HG02610 (cell line): ENCODE measurements around the gene HOXA1.
A peak's percentile ranks its signal among the peaks of the same experiment; 100 is the strongest.

Experiments
- ATAC-seq: cut with Tn5 transposase; IDR thresholded peaks from one replicate; pipeline ENCODE4 v1.9.1; 2021; ENCODE audit warnings: mild to moderate bottlenecking, moderate library complexity; ENCODE audit not compliant: unreplicated experiment

HOXA1 gene

DNA sequence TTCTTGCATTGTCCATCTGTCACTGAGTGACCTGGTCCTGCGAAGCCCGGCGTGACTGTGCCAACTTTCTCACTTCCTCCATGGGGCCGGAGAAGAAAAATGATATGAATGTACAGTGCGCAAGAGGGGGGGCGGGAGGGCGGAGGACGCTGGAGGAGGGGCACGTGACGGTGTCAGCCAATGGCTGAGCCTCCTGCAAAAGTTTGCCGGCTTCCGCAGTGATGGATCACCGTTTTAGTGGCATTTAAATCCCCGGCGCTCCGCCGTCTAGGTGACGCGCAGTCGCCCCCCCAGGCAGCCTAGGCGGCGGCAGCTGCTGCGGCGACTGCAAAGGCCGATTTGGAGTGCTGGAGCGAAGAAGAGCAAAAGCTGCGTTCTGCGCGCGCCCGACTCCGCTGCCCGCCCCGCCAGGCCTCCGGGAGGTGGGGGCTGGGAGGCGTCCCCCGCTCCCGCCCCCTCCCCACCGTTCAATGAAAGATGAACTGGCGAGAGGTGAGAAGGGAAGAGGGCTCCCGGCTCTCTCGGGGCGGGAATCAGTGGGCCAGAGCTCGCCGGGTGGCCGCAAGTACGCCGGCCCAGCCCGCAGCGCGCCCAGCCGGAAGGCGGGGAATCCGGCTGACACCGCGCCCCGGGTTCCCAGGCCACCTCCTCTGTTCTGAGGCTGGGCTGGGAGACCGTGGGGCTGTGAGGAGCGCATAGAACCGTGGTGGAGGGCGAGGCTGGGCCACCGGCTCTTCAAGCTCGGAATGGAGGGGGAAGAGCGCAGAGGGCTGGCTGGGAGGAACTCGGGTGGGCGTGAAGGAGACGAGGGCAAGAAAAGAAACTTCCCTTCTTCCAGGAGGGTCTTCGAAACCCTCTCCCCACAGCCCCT lies at the start of gene HOXA1:
TSS of gene HOXA1 (minus strand) at position 104 of the 871 bp plus-strand sequence. CDS start at position 16, 88 bp downstream.
- ATAC-seq = peak; percentile 86

DNA sequence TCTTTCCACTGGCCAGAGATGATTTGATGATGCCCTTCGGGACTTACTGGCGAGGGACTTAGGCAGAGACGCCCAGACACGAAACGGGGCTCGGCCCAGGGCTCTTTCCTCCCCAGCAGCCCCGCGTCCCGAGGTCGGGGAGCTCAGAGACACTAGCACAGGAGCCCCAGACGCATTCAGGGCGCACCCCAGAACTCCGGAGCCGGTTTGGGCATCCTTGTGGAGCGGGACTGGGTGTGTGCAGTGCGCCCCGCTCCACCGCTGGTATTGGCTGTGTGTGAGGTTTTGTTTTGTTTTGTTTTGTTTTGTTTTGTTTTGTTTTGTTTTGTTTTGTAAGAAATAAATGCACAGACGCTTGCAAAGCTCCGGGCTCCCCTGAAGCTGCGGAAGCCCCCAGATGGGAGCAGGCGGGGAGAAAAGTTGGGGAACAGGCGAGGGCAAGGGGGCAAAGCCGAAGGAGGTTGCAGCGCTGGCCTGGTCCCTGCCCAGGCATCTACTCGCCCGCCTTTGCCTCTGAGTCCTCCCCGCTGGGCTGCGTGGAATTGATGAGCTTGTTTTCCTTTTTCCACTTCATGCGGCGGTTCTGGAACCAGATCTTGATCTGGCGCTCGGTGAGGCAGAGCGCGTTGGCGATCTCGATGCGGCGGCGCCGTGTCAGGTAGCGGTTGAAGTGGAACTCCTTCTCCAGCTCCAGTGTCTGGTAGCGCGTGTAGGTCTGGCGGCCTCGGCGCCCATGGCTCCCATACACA lies 49.5 kb upstream of the HOXA1 start:
- no peak for ATAC-seq

DNA sequence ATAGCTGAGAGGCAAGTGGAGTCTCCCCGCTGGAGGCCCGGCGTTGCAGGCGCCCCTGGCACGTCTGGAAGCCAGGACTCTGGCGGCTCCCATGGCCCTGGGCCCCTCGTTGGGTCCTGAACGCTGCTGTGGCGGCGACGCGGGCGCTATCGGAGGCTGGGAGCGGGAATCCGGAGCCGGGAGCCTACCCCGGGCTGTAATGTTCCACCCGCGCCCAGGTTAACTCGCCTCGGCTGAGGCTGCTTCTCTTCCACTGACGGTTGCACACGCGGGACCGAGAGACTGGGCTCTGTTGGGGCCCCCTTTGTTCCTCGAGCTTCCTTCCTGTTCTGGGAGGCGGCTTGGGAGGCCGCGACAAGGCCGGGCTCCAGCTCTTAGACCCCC lies 49.0 kb upstream of the HOXA1 start:
- no peak for ATAC-seq

DNA sequence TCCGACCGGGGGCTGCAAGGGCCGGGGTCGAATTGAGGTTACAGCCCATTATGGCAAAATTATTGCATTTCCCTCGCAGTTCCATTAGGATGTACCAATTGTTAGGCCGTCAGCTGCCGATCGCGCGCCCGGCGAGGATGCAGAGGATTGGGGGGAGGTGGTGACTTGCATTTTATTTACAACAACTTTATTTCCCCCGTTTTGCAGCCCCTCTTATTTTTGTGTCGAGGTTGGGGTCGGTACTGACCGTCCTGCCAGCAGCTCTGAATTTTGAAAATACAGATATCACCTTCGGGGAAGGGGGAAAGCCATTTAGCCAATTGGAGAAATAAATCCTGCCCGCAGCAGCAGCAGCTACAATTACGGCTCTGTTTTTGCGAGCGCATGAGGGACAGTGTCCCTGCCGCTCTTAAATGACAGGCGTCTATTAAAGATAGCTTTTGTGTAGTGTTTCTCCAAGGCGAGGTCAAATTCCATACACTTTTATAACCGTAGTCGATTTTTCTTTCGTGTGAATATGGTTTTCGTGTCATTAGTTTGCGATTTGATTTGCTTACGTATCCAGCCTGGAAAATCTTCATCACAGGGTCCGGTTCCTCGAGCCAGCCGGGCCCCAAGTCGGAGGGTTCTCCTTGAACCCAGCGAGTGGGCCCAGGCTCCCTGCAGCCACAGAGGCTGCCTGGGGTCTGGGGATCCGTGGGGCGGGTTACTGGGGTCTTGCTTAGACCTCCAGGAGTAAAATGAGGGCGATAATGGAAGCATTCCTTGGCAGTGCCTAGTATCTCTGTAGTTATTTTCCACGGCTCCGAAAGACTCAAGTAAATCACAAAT lies 48.4 kb upstream of the HOXA1 start:
- no peak for ATAC-seq

DNA sequence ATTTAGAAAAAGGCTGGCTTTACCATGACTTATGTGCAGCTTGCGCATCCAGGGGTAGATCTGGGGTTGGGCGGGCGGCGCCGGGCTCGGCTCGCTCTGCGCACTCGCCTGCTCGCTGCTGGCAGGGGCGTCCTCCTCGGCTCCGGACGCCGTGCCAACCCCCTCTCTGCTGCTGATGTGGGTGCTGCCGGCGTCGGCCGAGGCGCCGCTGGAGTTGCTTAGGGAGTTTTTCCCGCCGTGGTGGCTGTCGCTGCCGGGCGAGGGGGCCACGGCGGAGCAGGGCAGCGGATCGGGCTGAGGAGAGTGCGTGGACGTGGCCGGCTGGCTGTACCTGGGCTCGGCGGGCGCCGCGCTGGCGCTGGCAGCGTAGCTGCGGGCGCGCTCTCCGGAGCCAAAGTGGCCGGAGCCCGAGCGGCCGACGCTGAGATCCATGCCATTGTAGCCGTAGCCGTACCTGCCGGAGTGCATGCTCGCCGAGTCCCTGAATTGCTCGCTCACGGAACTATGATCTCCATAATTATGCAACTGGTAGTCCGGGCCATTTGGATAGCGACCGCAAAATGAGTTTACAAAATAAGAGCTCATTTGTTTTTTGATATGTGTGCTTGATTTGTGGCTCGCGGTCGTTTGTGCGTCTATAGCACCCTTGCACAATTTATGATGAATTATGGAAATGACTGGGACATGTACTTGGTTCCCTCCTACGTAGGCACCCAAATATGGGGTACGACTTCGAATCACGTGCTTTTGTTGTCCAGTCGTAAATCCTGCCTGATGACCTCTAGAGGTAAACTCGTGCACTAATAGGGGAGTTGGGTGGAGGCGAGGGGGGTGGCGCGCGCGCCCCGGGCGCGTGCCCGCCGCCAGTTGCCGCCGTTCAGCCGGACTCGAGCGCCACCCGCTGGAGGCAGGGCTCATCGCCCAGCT lies 47.5 kb upstream of the HOXA1 start, which contains the start of gene HOXA5:
TSS of gene HOXA5 (minus strand) at position 659 of the 927 bp plus-strand sequence. CDS start at position 585, 74 bp downstream.
- ATAC-seq = no peak

DNA sequence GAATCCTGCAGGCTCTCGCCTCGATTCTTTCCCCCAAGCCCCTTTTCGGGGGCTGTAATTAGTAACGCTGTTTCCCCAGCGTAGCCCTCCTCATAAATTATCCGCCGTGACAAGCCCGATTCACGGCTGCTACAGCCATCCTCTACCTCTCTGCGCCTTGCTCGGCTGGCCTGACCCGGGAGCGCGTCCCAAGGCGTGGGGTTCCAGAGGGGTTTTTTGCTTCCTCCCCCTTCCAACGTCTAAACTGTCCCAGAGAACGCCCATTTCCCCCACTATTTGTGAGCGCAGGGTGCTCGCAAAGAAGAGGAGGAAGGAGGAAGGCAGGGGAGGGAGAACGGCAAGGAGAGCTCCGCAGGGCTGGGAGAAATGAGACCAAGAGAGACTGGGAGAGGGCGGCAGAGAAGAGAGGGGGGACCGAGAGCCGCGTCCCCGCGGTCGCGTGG lies 46.8 kb upstream of the HOXA1 start:
- no peak for ATAC-seq

DNA sequence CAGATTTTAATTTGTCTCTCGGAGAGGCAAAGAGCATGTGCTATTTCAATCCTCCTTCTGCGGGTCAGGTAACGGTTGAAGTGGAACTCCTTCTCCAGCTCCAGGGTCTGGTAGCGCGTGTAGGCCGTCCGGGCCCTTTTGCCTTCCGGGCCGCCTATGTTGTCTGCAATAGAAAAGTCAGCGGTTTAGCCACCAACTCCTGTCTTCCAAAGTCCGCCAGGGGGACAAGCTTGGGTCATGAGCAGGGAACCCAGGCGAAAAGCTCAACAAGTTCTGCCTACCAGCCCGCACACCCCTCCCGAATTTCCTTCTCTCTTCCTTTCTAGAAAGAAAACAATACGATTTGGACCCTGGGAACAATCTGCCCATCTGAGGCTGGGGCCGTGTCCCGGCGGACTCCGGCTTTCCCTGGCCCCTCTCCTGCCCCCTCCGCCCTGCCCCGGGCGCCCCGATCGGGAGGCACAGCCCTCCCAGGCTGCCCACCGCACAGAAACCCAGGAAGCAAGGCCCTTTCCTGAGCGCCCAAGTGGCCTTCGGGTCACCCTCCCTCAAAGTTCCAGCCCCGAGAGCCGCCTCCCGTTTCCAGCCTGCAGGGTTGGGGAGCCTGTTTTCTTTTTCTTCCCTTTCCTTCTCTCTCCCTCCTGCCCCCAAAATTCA lies 46.3 kb upstream of the HOXA1 start:
- no peak for ATAC-seq

DNA sequence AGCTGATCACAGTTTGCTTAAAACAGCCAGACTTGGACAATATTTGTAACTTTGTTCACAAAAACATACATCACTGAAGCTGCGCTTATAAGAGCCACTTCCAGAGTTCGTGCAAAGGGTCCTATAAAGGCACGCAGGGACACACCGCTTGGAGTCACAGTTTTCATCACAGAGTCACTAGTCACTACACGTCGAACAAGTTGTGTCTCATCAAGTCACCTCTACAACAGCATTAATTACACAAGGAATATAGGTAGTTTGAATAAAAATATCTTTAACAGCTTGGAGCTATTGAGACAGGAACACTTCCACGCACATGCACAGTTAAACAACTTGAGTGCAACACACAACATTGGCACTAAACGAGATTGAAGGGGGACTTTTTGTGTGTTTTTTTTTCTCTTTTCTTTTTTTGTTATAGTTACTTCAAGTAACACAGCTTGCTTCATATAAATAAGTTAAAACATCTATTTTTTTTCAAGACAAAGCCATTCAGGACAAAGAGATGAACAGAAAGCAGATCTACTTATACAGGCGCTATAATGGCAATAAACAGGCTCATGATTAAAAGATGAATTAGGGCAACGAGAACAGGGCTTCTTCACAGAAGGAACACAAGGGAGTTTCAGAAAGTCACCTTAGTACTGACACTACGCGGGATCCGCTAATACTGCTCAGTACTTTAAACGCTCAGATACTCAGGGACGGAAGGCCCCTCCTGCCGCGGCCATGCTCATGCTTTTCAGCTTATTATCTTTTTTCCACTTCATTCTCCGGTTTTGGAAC lies 45.5 kb upstream of the HOXA1 start:
- no peak for ATAC-seq

DNA sequence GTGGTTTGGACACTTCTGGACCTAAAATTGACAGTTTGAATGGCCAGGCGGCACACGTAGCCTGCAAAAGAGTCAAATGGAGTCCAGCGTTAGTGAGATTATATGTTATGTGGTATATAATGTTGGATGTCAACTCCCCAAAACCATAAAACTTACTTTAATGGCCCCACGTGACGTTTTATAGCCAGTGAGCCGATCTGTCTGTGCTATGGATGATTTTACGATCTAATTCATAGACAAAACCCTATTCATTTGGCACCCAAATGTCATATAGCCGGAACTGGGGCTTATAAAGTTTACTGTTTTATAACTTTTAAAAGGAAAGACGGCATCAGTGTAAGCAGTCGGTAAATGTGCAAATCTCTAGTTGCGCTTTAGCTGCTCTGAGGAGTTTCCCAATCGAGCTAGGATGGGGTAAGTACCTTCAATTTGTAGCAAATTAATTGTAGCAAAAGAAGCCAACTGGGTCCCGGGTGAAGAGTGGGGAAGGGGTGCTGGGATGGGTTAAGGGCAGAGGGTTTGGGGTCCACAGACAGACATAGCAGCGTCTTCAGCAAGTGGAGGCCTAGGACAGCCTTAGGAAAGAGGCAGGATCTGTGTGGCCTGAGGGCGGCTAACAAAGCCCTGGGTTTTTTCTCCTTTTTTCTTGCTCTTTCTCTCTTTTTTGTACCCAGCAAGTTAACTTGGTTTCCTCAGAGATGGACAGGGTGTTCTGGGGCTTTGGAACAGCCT lies 44.5 kb upstream of the HOXA1 start:
- no peak for ATAC-seq

DNA sequence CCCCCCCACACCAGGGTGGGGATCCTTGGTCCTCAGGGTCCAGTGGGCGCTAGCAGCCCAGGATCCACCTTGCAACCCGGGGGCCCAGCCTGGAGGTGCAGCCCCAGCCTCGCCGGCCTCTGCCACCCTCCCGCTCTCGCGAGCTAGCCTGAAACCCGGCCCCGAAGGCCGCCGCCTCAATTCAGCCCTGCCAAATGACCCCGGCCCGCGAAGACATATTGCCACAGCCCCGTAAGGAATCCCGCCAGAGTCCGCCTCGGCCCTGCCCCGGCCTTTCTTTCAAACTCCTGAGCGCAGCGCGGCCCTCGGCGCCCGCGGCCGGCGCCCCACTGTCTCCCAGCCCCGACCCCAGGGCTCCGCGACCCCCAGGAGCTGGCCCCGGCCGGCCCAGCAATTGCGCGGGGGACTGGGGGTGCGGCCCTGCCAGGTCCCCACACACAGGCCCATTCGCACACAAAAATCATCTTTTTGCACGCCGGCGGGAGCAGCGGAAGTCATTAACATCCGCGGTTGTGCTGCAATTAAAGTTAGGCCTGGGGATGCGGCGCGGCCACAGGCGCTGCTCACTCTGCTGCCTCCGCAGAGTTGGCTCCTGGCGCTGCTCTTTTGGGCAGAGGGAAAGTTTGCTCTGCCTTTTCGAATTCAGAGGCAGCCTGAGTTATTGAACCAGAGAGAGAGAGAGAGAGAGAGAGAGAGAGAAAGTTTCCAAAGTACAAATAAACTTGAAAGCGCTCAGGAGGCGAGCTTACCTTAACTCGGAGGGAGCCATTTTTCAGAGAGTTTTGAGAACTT lies 43.7 kb upstream of the HOXA1 start:
- no peak for ATAC-seq

DNA sequence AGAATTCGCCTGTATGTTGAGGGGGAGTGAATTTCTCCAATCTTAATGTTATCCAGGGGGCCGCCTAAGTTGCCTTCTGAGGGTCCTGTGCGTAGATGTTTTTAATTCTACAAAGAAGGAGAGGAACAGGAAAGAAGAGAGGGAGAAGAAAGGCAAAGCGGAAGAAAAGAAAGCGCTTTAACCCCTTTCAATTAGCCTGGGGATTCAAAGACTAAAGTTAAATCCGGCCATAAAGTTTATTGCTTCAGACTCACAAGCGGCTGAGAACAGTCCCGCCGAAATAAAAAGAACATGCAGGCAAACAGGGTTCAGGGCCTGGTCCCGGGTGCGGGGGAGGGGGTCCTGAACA lies 43.2 kb upstream of the HOXA1 start:
- no peak for ATAC-seq

DNA sequence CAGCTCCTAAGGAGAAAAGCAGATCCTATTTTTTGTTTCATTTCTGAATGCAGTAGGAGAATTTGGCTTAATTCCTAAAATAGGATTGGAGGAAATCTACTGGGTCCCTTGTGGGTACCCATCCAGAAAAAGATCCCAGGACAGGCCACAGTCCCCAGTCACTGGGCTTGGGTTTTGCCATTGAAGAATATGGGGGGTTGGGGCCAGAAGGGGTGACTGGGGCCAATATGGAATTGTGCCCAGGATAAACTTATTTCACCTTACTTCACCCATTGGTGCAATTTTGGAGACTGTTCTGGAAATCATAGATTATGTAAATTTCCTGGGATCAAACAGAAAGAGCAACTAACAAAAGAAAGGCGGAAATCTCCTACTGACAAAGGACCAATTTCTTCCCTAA lies 42.7 kb upstream of the HOXA1 start:
- no peak for ATAC-seq

DNA sequence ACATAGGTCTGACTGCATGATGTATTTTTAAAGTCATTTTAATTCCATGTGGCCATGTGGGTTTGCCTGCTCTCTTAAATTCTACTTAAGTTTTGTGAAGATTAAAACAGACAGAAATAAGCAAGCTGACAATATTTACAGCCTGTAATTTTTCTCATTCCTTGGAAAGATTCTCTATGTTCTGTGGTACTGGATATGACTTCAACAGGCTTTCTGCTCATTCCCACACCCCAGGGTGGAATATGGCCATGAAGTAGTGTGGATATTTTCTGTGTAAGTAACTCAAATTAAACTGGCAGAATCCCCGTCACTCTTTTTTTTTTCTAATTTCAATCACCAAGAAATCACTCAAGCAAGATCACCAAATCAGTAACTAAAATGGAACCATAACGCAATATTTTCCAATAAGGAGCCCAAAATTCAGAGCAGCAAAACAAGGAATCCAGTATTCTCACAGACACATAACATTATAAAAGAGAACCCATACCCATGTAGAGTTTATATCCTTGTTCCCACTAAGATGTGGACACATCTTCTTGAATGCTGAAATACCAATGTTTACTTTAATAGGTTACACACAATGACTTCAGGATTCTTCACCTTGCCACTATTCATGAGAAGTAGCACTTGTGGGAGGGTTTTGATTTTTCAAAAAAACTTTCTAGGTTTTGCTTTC lies 42.0 kb upstream of the HOXA1 start:
- no peak for ATAC-seq

DNA sequence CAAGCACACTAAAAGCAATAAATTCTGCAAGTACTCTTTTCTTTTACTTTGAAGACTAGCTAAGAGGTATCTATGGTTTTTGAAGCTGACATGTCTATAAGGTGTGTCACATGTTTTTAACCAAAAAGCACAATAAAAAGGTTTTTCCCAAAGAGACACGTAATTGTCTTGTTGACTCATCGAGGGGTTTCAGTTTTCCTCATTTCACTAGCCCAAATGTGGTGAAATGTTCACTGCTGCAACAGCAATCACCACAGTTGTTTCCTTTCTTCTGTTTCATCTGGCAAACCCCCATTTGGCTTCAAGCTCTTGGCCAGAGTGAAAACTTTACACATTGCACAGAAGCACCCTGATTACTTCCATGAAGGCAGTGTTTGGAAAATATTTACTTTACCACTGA lies 38.6 kb upstream of the HOXA1 start:
- ATAC-seq = peak; percentile 80

DNA sequence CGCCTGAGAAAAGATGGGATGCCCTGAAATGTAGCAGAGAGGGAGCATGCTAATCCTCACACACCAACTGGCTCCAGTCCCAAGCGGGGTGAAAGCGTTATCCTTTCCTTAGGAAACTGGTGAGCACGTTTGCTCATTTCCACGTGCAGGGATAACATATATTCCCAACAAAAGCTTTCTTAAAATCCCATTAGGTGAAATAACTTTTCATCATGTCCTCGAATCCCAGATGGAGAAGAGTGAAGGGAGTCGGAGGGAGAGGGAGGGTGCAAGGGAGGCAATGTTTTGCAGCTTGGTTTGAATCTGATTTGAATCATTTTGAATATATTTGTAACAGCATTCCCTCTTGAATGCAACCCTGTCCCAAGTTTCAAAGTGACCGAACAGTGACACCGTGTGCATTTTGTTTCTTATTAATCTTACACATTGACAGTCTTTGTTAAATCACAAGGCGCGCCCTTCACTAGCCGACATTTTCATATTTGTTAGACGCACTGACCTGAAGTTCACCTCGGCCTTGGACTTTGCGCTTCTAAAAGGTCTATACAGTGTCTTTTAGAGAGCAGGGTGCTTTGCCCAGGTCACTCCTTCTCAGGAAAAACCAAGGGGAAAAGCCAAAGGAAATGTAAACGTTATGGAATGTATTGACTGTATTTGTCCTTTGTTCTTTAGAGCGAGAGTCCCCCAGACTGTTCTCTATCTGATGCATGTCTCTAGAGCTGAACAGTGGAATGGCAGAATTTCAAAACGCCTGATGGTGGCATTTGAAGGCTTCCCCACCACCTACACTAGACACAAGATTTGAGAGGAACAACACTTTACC lies 37.8 kb upstream of the HOXA1 start:
- ATAC-seq = no peak

DNA sequence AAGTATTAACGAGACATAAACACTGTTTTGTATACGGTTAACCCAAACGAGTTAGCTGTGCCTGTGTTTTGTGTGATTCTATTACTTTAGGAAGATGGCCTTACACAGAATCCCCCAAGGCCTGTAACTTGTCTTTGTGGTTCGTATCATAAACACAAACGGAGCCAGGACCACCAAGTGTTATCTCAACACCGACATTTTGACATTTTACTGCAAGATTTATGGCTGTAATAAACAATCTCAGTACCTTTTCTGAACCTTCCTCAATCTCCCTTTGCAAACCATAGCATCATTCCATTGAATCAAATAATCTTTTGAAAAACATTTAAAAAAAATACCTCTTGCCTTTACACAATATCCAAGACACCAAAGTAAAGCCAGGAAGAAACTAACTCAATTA lies 37.2 kb upstream of the HOXA1 start:
- no peak for ATAC-seq
